ENCODE measurements around the gene CMTM8. TPM values are rescaled to one million over a fixed set of nuclear protein-coding genes. Genes with fewer than 3 reads are reported as not detected.

CMTM8 gene
- total and polyA plus RNA-seq, 2 donors, result 4.1 to 16.2 TPM

DNA sequence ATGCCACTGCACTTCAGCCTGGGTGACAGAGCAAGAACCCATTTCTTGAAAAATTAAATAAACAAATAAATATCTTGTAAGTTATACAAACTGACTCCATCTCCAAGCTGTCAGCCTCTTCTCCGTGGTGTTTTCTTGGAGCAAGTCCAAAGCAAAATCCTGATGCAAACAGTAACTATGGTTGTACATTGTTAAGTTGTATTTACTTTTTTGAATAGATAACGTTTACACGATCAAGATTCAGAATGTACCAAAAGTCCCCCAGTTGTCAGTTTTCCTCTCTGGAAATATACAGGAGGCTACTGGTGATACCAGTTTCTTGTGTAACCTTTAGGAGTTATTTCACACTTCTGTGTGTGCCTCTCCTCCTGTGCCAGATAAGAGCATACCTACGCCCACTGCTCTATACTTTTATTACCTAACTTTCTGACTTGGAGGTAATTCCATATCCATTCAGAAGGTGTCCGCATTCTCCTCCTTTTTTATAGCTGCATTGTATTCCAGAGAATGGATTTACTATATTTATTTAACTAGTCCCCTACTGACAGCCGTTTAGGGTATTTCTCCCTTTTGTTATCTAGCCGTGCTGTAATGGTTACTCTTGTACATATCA, 167.3 kb downstream of the CMTM8 start:
- no peak for DNase-seq (ENCODE audit: low read depth in 6 of 9, low spot score in 9 of 9)
- Histone ChIP-seq H3K4me3 (ENCODE audit: low read length in 2 of 2) (no peak overlapping the region), H3K27me3 (ENCODE audit: control insufficient read depth in 2 of 2, insufficient read depth in 1 of 2, low read length in 1 of 2) (no peaks in the 10 kb centered on the region), H3K9me3 (ENCODE audit: control insufficient read depth in 2 of 2, insufficient read depth in 1 of 2, low read length in 1 of 2) (no peaks in the 10 kb centered on the region), H3K36me3 (ENCODE audit: control insufficient read depth in 2 of 2, insufficient read depth in 2 of 2, low read length in 1 of 2) (peaks cover 4 to 5% of the 10 kb centered on the region in 2 donors), H3K27ac (ENCODE audit: low read depth in 1 of 2, low read length in 1 of 2) (no peak overlapping the region), H3K4me1 (ENCODE audit: control insufficient read depth in 2 of 2, insufficient read depth in 2 of 2, low read length in 2 of 2) (peaks cover 28 to 55% of the 10 kb centered on the region in 2 donors)
- WGBS, result 82% methylated on average over 7 of the region's 7 CpGs

DNA sequence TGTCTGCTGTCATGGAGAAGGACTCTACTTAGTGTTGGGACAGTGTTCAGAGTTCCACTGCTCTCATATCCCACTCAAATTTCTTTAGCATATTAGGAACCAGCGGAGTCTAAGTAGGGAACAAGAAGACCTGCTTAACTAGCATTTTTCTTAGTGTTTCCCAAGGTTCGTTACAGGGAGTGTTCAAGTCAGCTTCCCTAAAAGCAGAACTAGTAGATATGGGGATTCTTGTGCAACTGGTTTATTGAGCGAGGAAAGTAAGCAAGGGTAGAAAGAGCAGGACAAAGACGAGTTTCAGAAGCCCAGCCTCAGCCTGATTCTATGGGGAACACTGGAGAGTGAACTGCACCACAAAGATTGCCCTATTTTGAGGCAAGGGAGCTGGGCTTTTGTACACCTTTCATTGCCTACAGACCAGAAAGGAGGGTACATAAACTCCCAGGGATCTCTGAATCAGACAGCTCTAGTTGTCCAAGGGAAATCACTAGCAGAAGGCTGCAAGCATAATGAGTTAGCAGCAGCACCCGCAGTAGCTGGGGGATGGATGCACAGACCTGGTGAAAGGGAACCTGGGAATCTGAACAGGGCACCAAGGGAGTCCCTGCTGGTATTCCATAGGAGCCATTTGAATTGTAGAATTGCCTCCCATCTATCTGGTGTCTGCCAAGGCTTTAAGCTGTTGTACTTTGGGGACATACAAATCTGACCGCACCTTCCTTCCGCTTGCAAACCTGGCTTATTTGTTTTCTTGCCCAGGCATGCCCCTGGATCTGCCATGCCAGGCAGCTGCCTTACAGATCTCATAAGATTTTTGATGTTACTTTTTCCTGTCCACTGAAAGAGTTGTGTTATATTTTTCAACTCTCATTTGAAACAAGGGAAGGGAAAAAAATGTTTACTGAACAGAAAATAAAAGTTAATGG, 168.3 kb downstream of the CMTM8 start:
- DNase-seq (ENCODE audit: low read depth in 6 of 9, low spot score in 9 of 9), result no peak
- H3K27me3 ChIP-seq (ENCODE audit: control insufficient read depth in 2 of 2, insufficient read depth in 1 of 2, low read length in 1 of 2), result no peaks in the 10 kb centered on the region
- H3K4me1 ChIP-seq (ENCODE audit: control insufficient read depth in 2 of 2, insufficient read depth in 2 of 2, low read length in 2 of 2), result peaks cover 25 to 49% of the 10 kb centered on the region in 2 donors
- H3K36me3 ChIP-seq (ENCODE audit: control insufficient read depth in 2 of 2, insufficient read depth in 2 of 2, low read length in 1 of 2), result peaks cover 4 to 5% of the 10 kb centered on the region in 2 donors
- no peak overlapping the region for H3K4me3 ChIP-seq (ENCODE audit: low read length in 2 of 2)
- peak overlapping the region in 1 of 2 donors; percentile 48 for H3K27ac ChIP-seq (ENCODE audit: low read depth in 1 of 2, low read length in 1 of 2)
- no peaks in the 10 kb centered on the region for H3K9me3 ChIP-seq (ENCODE audit: control insufficient read depth in 2 of 2, insufficient read depth in 1 of 2, low read length in 1 of 2)
- WGBS, result 87% methylated on average over 7 of the region's 7 CpGs

GRCh38 chr3:32410367-32411246, 172.1 kb downstream of the CMTM8 start:
- Histone ChIP-seq H3K4me1 (ENCODE audit: control insufficient read depth in 2 of 2, insufficient read depth in 2 of 2, low read length in 2 of 2) (peaks cover 34 to 44% of the 10 kb centered on the region in 2 donors), H3K4me3 (ENCODE audit: low read length in 2 of 2) (no peak overlapping the region), H3K27ac (ENCODE audit: low read depth in 1 of 2, low read length in 1 of 2) (peak overlapping the region; percentile 73 to 76), H3K27me3 (ENCODE audit: control insufficient read depth in 2 of 2, insufficient read depth in 1 of 2, low read length in 1 of 2) (no peaks in the 10 kb centered on the region), H3K36me3 (ENCODE audit: control insufficient read depth in 2 of 2, insufficient read depth in 2 of 2, low read length in 1 of 2) (peaks cover 0 to 3% of the 10 kb centered on the region in 2 donors), H3K9me3 (ENCODE audit: control insufficient read depth in 2 of 2, insufficient read depth in 1 of 2, low read length in 1 of 2) (no peaks in the 10 kb centered on the region)
- no peak for DNase-seq (ENCODE audit: low read depth in 6 of 9, low spot score in 9 of 9)
- 86% methylated on average over 10 of the region's 10 CpGs for WGBS

GRCh38 chr3:32411442-32411841, 173.0 kb downstream of the CMTM8 start:
- Histone ChIP-seq H3K27ac (ENCODE audit: low read depth in 1 of 2, low read length in 1 of 2) (no peak overlapping the region), H3K4me1 (ENCODE audit: control insufficient read depth in 2 of 2, insufficient read depth in 2 of 2, low read length in 2 of 2) (peaks cover 33 to 52% of the 10 kb centered on the region in 2 donors)
- 98% methylated on average over 5 of the region's 5 CpGs for WGBS

DNA sequence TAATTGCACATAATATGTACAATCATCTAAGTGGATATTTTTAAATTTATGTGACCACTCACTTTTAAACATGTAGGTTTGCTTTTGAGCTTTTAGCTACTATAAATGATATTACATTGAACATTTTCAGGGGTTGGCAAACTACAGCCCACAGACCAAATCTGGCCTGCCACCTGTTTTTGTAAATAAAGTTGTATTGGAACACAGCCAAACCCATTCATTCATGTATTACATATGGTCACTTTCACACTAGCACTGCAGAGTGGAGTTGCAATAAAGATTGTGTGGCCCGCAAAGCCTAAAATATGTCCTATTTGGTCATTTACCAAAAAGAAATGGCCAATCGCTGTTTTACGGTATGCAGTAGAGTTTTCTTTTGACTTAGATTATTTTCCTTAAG, 174.4 kb downstream of the CMTM8 start:
- no peaks in the 10 kb centered on the region for H3K27me3 ChIP-seq (ENCODE audit: control insufficient read depth in 2 of 2, insufficient read depth in 1 of 2, low read length in 1 of 2)
- WGBS, result 99% methylated on average over 3 of the region's 3 CpGs
- no peaks in the 10 kb centered on the region for H3K9me3 ChIP-seq (ENCODE audit: control insufficient read depth in 2 of 2, insufficient read depth in 1 of 2, low read length in 1 of 2)

More at GRCh38 chr3:32411442-32411841, 173.0 kb downstream of the CMTM8 start:
- Histone ChIP-seq H3K27me3 (ENCODE audit: control insufficient read depth in 2 of 2, insufficient read depth in 1 of 2, low read length in 1 of 2) (no peaks in the 10 kb centered on the region), H3K36me3 (ENCODE audit: control insufficient read depth in 2 of 2, insufficient read depth in 2 of 2, low read length in 1 of 2) (peaks cover 0 to 3% of the 10 kb centered on the region in 2 donors), H3K9me3 (ENCODE audit: control insufficient read depth in 2 of 2, insufficient read depth in 1 of 2, low read length in 1 of 2) (no peaks in the 10 kb centered on the region), H3K4me3 (ENCODE audit: low read length in 2 of 2) (no peak overlapping the region)
- DNase-seq (ENCODE audit: low read depth in 6 of 9, low spot score in 9 of 9), result no peak

GRCh38 chr3:32413845-32414521, 175.5 kb downstream of the CMTM8 start:
- no peak overlapping the region for H3K4me3 ChIP-seq (ENCODE audit: low read length in 2 of 2)
- peaks cover 0 to 3% of the 10 kb centered on the region in 2 donors for H3K36me3 ChIP-seq (ENCODE audit: control insufficient read depth in 2 of 2, insufficient read depth in 2 of 2, low read length in 1 of 2)
- peaks cover 36 to 55% of the 10 kb centered on the region in 2 donors for H3K4me1 ChIP-seq (ENCODE audit: control insufficient read depth in 2 of 2, insufficient read depth in 2 of 2, low read length in 2 of 2)
- WGBS, result 89% methylated on average over 10 of the region's 10 CpGs
- no peak for DNase-seq (ENCODE audit: low read depth in 6 of 9, low spot score in 9 of 9)
- no peaks in the 10 kb centered on the region for H3K9me3 ChIP-seq (ENCODE audit: control insufficient read depth in 2 of 2, insufficient read depth in 1 of 2, low read length in 1 of 2)
- H3K27me3 ChIP-seq (ENCODE audit: control insufficient read depth in 2 of 2, insufficient read depth in 1 of 2, low read length in 1 of 2), result no peaks in the 10 kb centered on the region
- peak overlapping the region; percentile 78 to 83 for H3K27ac ChIP-seq (ENCODE audit: low read depth in 1 of 2, low read length in 1 of 2)

More for the DNA sequence above, 174.4 kb downstream of the CMTM8 start:
- Histone ChIP-seq H3K36me3 (ENCODE audit: control insufficient read depth in 2 of 2, insufficient read depth in 2 of 2, low read length in 1 of 2) (peaks cover 0 to 3% of the 10 kb centered on the region in 2 donors), H3K27ac (ENCODE audit: low read depth in 1 of 2, low read length in 1 of 2) (no peak overlapping the region), H3K4me3 (ENCODE audit: low read length in 2 of 2) (no peak overlapping the region), H3K4me1 (ENCODE audit: control insufficient read depth in 2 of 2, insufficient read depth in 2 of 2, low read length in 2 of 2) (peaks cover 36 to 54% of the 10 kb centered on the region in 2 donors)
- no peak for DNase-seq (ENCODE audit: low read depth in 6 of 9, low spot score in 9 of 9)

GRCh38 chr3:32414522-32415202, 176.2 kb downstream of the CMTM8 start:
- 57% methylated on average over 6 of the region's 6 CpGs for WGBS
- peak in 2 of 9 donors; percentile 36 to 61 for DNase-seq (ENCODE audit: low read depth in 6 of 9, low spot score in 9 of 9)
- Histone ChIP-seq H3K27me3 (ENCODE audit: control insufficient read depth in 2 of 2, insufficient read depth in 1 of 2, low read length in 1 of 2) (no peaks in the 10 kb centered on the region), H3K4me3 (ENCODE audit: low read length in 2 of 2) (no peak overlapping the region), H3K36me3 (ENCODE audit: control insufficient read depth in 2 of 2, insufficient read depth in 2 of 2, low read length in 1 of 2) (peaks cover 0 to 3% of the 10 kb centered on the region in 2 donors), H3K9me3 (ENCODE audit: control insufficient read depth in 2 of 2, insufficient read depth in 1 of 2, low read length in 1 of 2) (no peaks in the 10 kb centered on the region), H3K4me1 (ENCODE audit: control insufficient read depth in 2 of 2, insufficient read depth in 2 of 2, low read length in 2 of 2) (peaks cover 37 to 56% of the 10 kb centered on the region in 2 donors), H3K27ac (ENCODE audit: low read depth in 1 of 2, low read length in 1 of 2) (peak overlapping the region; percentile 83 to 92)

GRCh38 chr3:32419742-32420125, 181.3 kb downstream of the CMTM8 start:
- Histone ChIP-seq H3K27ac (ENCODE audit: low read depth in 1 of 2, low read length in 1 of 2) (peak overlapping the region; percentile 86 to 93), H3K27me3 (ENCODE audit: control insufficient read depth in 2 of 2, insufficient read depth in 1 of 2, low read length in 1 of 2) (no peaks in the 10 kb centered on the region)
- 86% methylated on average over 2 of the region's 2 CpGs for WGBS

More at GRCh38 chr3:32419742-32420125, 181.3 kb downstream of the CMTM8 start:
- Histone ChIP-seq H3K9me3 (ENCODE audit: control insufficient read depth in 2 of 2, insufficient read depth in 1 of 2, low read length in 1 of 2) (peaks cover 0 to 4% of the 10 kb centered on the region in 2 donors), H3K4me1 (ENCODE audit: control insufficient read depth in 2 of 2, insufficient read depth in 2 of 2, low read length in 2 of 2) (peaks cover 64 to 81% of the 10 kb centered on the region in 2 donors), H3K4me3 (ENCODE audit: low read length in 2 of 2) (no peak overlapping the region), H3K36me3 (ENCODE audit: control insufficient read depth in 2 of 2, insufficient read depth in 2 of 2, low read length in 1 of 2) (no peaks in the 10 kb centered on the region)
- DNase-seq (ENCODE audit: low read depth in 6 of 9, low spot score in 9 of 9), result no peak
